ENCODE measurements around the gene MRPS34. TPM values are rescaled to one million over a fixed set of nuclear protein-coding genes. Genes with fewer than 3 reads are reported as not detected.

The MRPS34 gene
- total RNA-seq, 4 donors from 2014 or later: 65.4 to 120 (median 90.0) TPM

DNA sequence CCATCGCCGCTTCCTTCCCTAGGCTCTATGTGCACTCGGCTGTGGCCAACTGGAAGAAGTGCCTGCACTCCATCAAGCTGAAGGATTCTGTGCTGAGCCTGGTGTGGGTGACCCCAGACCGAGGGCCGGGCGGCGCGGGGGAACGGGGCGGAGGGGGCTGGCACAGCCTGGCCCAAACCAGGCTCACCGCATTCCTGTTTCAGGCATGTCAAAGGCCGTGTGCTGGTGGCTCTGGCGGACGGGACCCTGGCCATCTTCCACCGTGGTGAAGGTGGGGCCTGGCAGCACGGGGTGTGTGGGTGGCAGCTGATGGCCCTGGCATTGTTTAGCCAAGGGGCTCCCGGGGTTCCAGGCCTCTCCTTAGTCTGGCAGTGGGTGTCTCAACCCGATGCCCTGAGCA is 6.2 kb downstream of the MRPS34 start:
- peaks cover 9 to 13% of the 10 kb centered on the region in 2 donors for H3K4me1 ChIP-seq
- intact Hi-C loops (cut with DNase I; ENCODE audit: low total_unique reads): no loop called here
- H3K36me3 ChIP-seq: peaks cover 0 to 63% of the 10 kb centered on the region in 2 donors
- in situ Hi-C loops (cut with MboI; ENCODE audit: low sequenced_read_pairs in 4 of 4): no loop called here
- H3K27me3 ChIP-seq: no peaks in the 10 kb centered on the region
- DNase-seq (no peak), ATAC-seq (no peak)
- H3K4me3 ChIP-seq: no peak overlapping the region
- TF ChIP-seq, protein P1, sequence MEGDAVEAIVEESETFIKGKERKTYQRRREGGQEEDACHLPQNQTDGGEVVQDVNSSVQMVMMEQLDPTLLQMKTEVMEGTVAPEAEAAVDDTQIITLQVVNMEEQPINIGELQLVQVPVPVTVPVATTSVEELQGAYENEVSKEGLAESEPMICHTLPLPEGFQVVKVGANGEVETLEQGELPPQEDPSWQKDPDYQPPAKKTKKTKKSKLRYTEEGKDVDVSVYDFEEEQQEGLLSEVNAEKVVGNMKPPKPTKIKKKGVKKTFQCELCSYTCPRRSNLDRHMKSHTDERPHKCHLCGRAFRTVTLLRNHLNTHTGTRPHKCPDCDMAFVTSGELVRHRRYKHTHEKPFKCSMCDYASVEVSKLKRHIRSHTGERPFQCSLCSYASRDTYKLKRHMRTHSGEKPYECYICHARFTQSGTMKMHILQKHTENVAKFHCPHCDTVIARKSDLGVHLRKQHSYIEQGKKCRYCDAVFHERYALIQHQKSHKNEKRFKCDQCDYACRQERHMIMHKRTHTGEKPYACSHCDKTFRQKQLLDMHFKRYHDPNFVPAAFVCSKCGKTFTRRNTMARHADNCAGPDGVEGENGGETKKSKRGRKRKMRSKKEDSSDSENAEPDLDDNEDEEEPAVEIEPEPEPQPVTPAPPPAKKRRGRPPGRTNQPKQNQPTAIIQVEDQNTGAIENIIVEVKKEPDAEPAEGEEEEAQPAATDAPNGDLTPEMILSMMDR (IDR thresholded peaks at IDR 0.05 in 4 of 5, conservative IDR thresholded peaks at IDR 0.05 in 1 of 5): no peak
- no peak for TF ChIP-seq POLR2A (IDR thresholded peaks at IDR 0.05)
- no peaks in the 10 kb centered on the region for H3K9me3 ChIP-seq
- H3K27ac ChIP-seq: no peak overlapping the region

DNA sequence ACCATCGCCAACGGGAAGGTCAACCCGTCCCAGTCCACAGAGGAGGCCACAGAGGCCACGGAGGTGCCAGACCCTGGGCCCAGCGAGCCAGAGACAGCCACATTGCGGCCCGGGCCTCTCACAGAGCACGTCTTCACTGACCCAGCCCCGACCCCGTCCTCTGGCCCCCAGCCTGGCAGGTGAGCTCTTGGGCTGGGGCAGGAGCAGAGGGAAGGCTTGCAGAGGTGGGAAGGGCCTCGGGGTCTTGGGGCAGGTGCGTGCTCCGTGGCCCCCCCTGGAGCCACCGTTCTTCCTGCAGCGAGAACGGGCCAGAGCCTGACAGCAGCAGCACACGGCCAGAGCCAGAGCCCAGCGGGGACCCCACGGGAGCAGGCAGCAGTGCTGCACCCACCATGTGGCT is 6.7 kb downstream of the MRPS34 start:
- peaks cover 0 to 65% of the 10 kb centered on the region in 2 donors for H3K36me3 ChIP-seq
- ATAC-seq (no peak), DNase-seq (no peak)
- H3K27ac ChIP-seq: no peak overlapping the region
- H3K9me3 ChIP-seq: no peaks in the 10 kb centered on the region
- intact Hi-C loops (cut with DNase I; ENCODE audit: low total_unique reads): no loop called here
- H3K4me3 ChIP-seq: no peak overlapping the region
- peaks cover 8 to 11% of the 10 kb centered on the region in 2 donors for H3K4me1 ChIP-seq
- H3K27me3 ChIP-seq: no peaks in the 10 kb centered on the region
- in situ Hi-C loops (cut with MboI; ENCODE audit: low sequenced_read_pairs in 4 of 4): no loop called here
- TF ChIP-seq, protein P1 (IDR thresholded peaks at IDR 0.05 in 4 of 5, conservative IDR thresholded peaks at IDR 0.05 in 1 of 5): no peak
- TF ChIP-seq POLR2A (IDR thresholded peaks at IDR 0.05): no peak

DNA sequence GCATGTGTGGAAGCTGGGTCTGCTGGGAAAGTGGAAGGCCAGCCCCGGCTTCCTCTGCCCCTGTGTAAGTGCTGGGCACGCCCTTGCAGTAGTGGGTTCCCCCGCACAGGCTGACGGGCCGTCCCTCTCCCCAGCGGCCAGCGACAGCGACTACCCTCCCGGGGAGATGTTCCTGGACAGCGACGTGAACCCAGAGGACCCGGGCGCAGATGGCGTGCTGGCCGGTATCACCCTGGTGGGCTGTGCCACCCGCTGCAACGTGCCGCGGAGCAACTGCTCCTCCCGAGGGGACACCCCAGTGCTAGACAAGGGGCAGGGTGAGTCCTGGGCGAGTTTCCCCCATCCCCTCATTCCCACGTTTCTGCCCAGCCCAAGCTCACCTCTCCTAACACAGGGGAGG is 7.1 kb downstream of the MRPS34 start:
- intact Hi-C loops (cut with DNase I; ENCODE audit: low total_unique reads) (no loop called here), in situ Hi-C loops (cut with MboI; ENCODE audit: low sequenced_read_pairs in 4 of 4) (no loop called here)
- DNase-seq (no peak), ATAC-seq (no peak)
- H3K9me3 ChIP-seq: no peaks in the 10 kb centered on the region
- peaks cover 0 to 69% of the 10 kb centered on the region in 2 donors for H3K36me3 ChIP-seq
- TF ChIP-seq, protein P1 (IDR thresholded peaks at IDR 0.05 in 4 of 5, conservative IDR thresholded peaks at IDR 0.05 in 1 of 5): no peak
- no peak for TF ChIP-seq POLR2A (IDR thresholded peaks at IDR 0.05)
- H3K4me1 ChIP-seq: peaks cover 8 to 9% of the 10 kb centered on the region in 2 donors
- H3K4me3 ChIP-seq: no peak overlapping the region
- H3K27ac ChIP-seq: no peak overlapping the region
- no peaks in the 10 kb centered on the region for H3K27me3 ChIP-seq

- Histone ChIP-seq H3K27me3 (no peaks in the 10 kb centered on the region), H3K36me3 (peaks cover 0 to 78% of the 10 kb centered on the region in 2 donors), H3K27ac (no peak overlapping the region), H3K4me1 (peaks cover under 1 to 3% of the 10 kb centered on the region in 2 donors), H3K4me3 (no peak overlapping the region), H3K9me3 (no peaks in the 10 kb centered on the region)
- in situ Hi-C loops (cut with MboI; ENCODE audit: low sequenced_read_pairs in 4 of 4) (no loop called here), intact Hi-C loops (cut with DNase I; ENCODE audit: low total_unique reads) (loop anchor here (5.0 kb wide), 1 partner anchor 338 kb away; no protein-coding TSS in a partner anchor)
- DNase-seq (no peak), ATAC-seq (no peak)
- TF ChIP-seq, protein P1 (IDR thresholded peaks at IDR 0.05 in 4 of 5, conservative IDR thresholded peaks at IDR 0.05 in 1 of 5): no peak
- no peak for TF ChIP-seq POLR2A (IDR thresholded peaks at IDR 0.05)
Observed at GRCh38 chr16:1764971-1765370, 8.0 kb downstream of the MRPS34 start.

Measured in gastrocnemius medialis (tissue), 4 donors.